Astrocyte (in vitro differentiated cells and primary cell): ENCODE data around the gene UNC5B. TPM values are rescaled to one million over a fixed set of nuclear protein-coding genes. Genes with fewer than 3 reads are reported as not detected.

ENCODE experiments used
- DNase-seq: peaks from one replicate; pipeline ENCODE4 v3.0.0-alpha.2; 2010; ENCODE audit warnings: low read depth
- FAIRE-seq: peaks from 2 replicates; lab custom pipeline; 2011; peaks lifted over from hg19 to GRCh38; lab: Jason Lieb, UNC
- H2AFZ ChIP-seq: 2 replicates; pipeline ENCODE4 v1.6.0; 2012; ENCODE audit warnings: low read depth, low read length, inconsistent platforms
- H3K27ac ChIP-seq: 2 replicates; pipeline ENCODE4 v1.5.1; 2011; ENCODE audit warnings: low read depth, low read length, inconsistent platforms
- H3K27me3 ChIP-seq: 2 replicates; pipeline ENCODE4 v1.6.0; 2011; ENCODE audit warnings: low read length, inconsistent platforms; ENCODE audit not compliant: insufficient read depth
- H3K36me3 ChIP-seq: 2 replicates; pipeline ENCODE4 v1.5.1; 2011; ENCODE audit warnings: low read length, inconsistent platforms; ENCODE audit not compliant: insufficient read depth
- H3K4me1 ChIP-seq: 2 replicates; pipeline ENCODE4 v1.5.1; 2011; ENCODE audit warnings: low read length, inconsistent platforms; ENCODE audit not compliant: insufficient read depth
- H3K4me2 ChIP-seq: 2 replicates; pipeline ENCODE4 v1.6.0; 2012; ENCODE audit warnings: low read length, inconsistent platforms
- H3K4me3 ChIP-seq: 2 replicates; pipeline ENCODE4 v1.5.1; 2011; ENCODE audit warnings: low read depth, mild to moderate bottlenecking, low read length, inconsistent platforms; ENCODE audit not compliant: insufficient read depth
- H3K79me2 ChIP-seq: 2 replicates; pipeline ENCODE4 v1.6.0; 2012; ENCODE audit warnings: mild to moderate bottlenecking, low read length, inconsistent platforms; ENCODE audit not compliant: insufficient read depth
- H3K9ac ChIP-seq: 2 replicates; pipeline ENCODE4 v1.6.0; 2012; ENCODE audit warnings: mild to moderate bottlenecking, low read length, inconsistent platforms
- H3K9me3 ChIP-seq: 2 replicates; pipeline ENCODE4 v1.5.1; 2012; ENCODE audit warnings: low read depth, mild to moderate bottlenecking, low read length, inconsistent platforms; ENCODE audit not compliant: insufficient read depth
- H4K20me1 ChIP-seq: 2 replicates; pipeline ENCODE4 v1.6.0; 2012; ENCODE audit warnings: low read length, inconsistent platforms; ENCODE audit not compliant: insufficient read depth
- H3K27ac Mint-ChIP-seq: one replicate; pipeline ENCODE4 v1.8.0; 2021; ENCODE audit warnings: mild to moderate bottlenecking, mixed read lengths; ENCODE audit not compliant: unreplicated experiment
- H3K27me3 Mint-ChIP-seq: one replicate; pipeline ENCODE4 v1.8.0; 2021; ENCODE audit warnings: low read depth, mixed read lengths; ENCODE audit not compliant: unreplicated experiment
- H3K36me3 Mint-ChIP-seq: one replicate; pipeline ENCODE4 v1.8.0; 2021; ENCODE audit warnings: low read depth, mixed read lengths; ENCODE audit not compliant: unreplicated experiment
- H3K4me1 Mint-ChIP-seq: one replicate; pipeline ENCODE4 v1.8.0; 2021; ENCODE audit warnings: low read depth, mixed read lengths; ENCODE audit not compliant: unreplicated experiment
- H3K4me3 Mint-ChIP-seq: one replicate; pipeline ENCODE4 v1.8.0; 2021; ENCODE audit warnings: mild to moderate bottlenecking, moderate library complexity, mixed read lengths; ENCODE audit not compliant: unreplicated experiment
- H3K9me3 Mint-ChIP-seq: one replicate; pipeline ENCODE4 v1.8.0; 2021; ENCODE audit warnings: mild to moderate bottlenecking, mixed read lengths; ENCODE audit not compliant: unreplicated experiment
- CTCF ChIP-seq: IDR thresholded peaks from 2 replicates; pipeline ENCODE4 v1.5.1; 2011; ENCODE audit warnings: low read depth, mild to moderate bottlenecking, inconsistent platforms, low read length, moderate library complexity; ENCODE audit not compliant: insufficient read depth
- EZH2 ChIP-seq: IDR thresholded peaks from 2 replicates; pipeline ENCODE4 v1.6.1; 2012; ENCODE audit warnings: mild to moderate bottlenecking, low read length, inconsistent platforms; ENCODE audit not compliant: insufficient read depth
- total RNA-seq: library from RNA; stranded (reverse); gene quantifications from 2 replicates; pipeline ENCODE4 v1.2.1, GENCODE V29; 2021

Gene UNC5B
- total RNA-seq, 1 donor from 2014 or later, result 15.0 TPM

GRCh38 chr10:71343392-71343773 lies 131.0 kb downstream of the UNC5B start:
- peaks cover 3% of the 10 kb centered on the region for H3K9me3 Mint-ChIP-seq
- no peak overlapping the region for H3K4me2 ChIP-seq
- H3K27ac ChIP-seq, result no peak overlapping the region
- DNase-seq (no peak), FAIRE-seq (no peak)
- H3K36me3 Mint-ChIP-seq, result peaks cover 3% of the 10 kb centered on the region
- no peak overlapping the region for H2AFZ ChIP-seq
- H3K9me3 ChIP-seq, result no peaks in the 10 kb centered on the region
- H3K4me1 ChIP-seq, result no peaks in the 10 kb centered on the region
- H3K9ac ChIP-seq, result no peak overlapping the region
- H4K20me1 ChIP-seq, result no peaks in the 10 kb centered on the region
- no peak overlapping the region for H3K4me3 Mint-ChIP-seq
- no peak for TF ChIP-seq CTCF
- no peak for TF ChIP-seq EZH2
- H3K27me3 ChIP-seq, result no peaks in the 10 kb centered on the region
- peaks cover 53% of the 10 kb centered on the region for H3K27me3 Mint-ChIP-seq
- no peaks in the 10 kb centered on the region for H3K36me3 ChIP-seq
- no peak overlapping the region for H3K4me3 ChIP-seq
- H3K27ac Mint-ChIP-seq, result no peak overlapping the region
- peaks cover 6% of the 10 kb centered on the region for H3K4me1 Mint-ChIP-seq
- no peaks in the 10 kb centered on the region for H3K79me2 ChIP-seq

- H3K27ac Mint-ChIP-seq, result no peak overlapping the region
Observed at GRCh38 chr10:71344154-71344925, 132.0 kb downstream of the UNC5B start.

More at GRCh38 chr10:71344154-71344925, 132.0 kb downstream of the UNC5B start:
- H3K9me3 Mint-ChIP-seq, result peaks cover 3% of the 10 kb centered on the region
- Histone ChIP-seq H3K27ac (no peak overlapping the region), H4K20me1 (no peaks in the 10 kb centered on the region), H3K4me1 (no peaks in the 10 kb centered on the region), H2AFZ (no peak overlapping the region), H3K36me3 (no peaks in the 10 kb centered on the region), H3K9me3 (no peaks in the 10 kb centered on the region), H3K4me3 (no peak overlapping the region), H3K9ac (no peak overlapping the region), H3K27me3 (no peaks in the 10 kb centered on the region), H3K79me2 (no peaks in the 10 kb centered on the region), H3K4me2 (no peak overlapping the region)
- H3K27me3 Mint-ChIP-seq, result peaks cover 60% of the 10 kb centered on the region
- FAIRE-seq, result no peak
- no peak for DNase-seq
- H3K36me3 Mint-ChIP-seq, result no peaks in the 10 kb centered on the region
- no peak for TF ChIP-seq CTCF
- no peak for TF ChIP-seq EZH2
- peaks cover 6% of the 10 kb centered on the region for H3K4me1 Mint-ChIP-seq
- no peak overlapping the region for H3K4me3 Mint-ChIP-seq
